ENCODE data around the gene CD164. TPM values are rescaled to one million over a fixed set of nuclear protein-coding genes. Genes with fewer than 3 reads are reported as not detected.

The CD164 gene
- total RNA-seq, 2 experiments from 2014 or later = 236 to 249 TPM

DNA sequence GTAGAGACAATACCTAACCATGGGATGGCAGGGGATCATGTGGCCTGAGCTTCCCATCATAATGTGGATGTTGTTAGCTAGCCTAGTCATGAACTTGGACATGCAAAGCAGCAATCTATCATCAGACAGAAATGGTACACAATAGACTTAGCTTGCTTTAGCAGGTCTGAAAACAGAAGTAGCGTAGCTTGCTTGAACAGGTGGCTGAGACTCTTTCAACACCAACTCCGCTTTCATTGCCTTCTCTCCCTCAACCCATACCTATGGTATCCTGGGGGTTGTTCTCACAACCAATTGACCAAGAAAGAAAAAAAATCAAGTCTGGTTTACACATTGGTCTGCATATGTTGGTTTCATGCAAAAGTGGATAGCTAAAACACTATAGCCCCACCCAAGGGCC lies 23.0 kb downstream of the CD164 start:
- H3K9me3 Mint-ChIP-seq (ENCODE audit: insufficient read depth) = peaks cover 11% of the 10 kb centered on the region
- CTCF ChIA-PET = interaction anchor here (0.7 to 1.0 kb wide), 3 partner anchors 9 to 171 kb away, joined by 3 read pairs; no protein-coding TSS in a partner anchor
- peaks cover 89% of the 10 kb centered on the region for H3K36me3 Mint-ChIP-seq (ENCODE audit: low read depth)
- peaks cover 18% of the 10 kb centered on the region for H3K4me1 Mint-ChIP-seq (ENCODE audit: low read depth)
- H3K27me3 Mint-ChIP-seq (ENCODE audit: low read depth) = no peaks in the 10 kb centered on the region
- POLR2A ChIA-PET = interaction anchor here (1.5 kb wide), 1 partner anchor 83 kb away, joined by 3 read pairs; no protein-coding TSS in a partner anchor
- peak overlapping the region; percentile 31 for H3K27ac Mint-ChIP-seq
- ATAC-seq (no peak), DNase-seq (no peak)
- H3K4me3 Mint-ChIP-seq = no peak overlapping the region

DNA sequence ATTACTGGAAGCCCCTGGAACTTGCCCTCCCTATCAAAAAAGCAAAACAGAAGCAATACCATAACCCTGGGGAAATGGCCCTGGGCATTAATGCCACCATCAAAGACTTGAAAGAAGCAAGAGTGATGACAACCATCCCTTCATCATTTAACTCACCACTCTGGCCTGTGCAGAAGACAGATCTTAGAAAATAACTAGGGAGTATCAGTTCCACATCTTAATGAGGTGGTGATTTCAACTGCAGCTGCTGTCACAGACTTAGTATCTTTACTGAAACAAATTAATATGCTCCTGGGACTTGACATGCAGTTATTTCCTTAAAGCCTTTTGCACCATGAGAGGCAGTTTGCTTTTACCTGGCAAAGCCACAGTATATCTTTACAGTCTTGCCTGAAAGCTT lies 24.1 kb downstream of the CD164 start:
- H3K27me3 Mint-ChIP-seq (ENCODE audit: low read depth) = no peaks in the 10 kb centered on the region
- H3K36me3 Mint-ChIP-seq (ENCODE audit: low read depth) = peaks cover 84% of the 10 kb centered on the region
- POLR2A ChIA-PET = interaction anchor here (1.5 kb wide), 1 partner anchor 84 kb away, joined by 3 read pairs; no protein-coding TSS in a partner anchor
- H3K4me3 Mint-ChIP-seq = no peak overlapping the region
- ATAC-seq (no peak), DNase-seq (no peak)
- CTCF ChIA-PET = no interaction called here
- peaks cover 7% of the 10 kb centered on the region for H3K9me3 Mint-ChIP-seq (ENCODE audit: insufficient read depth)
- peaks cover 11% of the 10 kb centered on the region for H3K4me1 Mint-ChIP-seq (ENCODE audit: low read depth)
- no peak overlapping the region for H3K27ac Mint-ChIP-seq

DNA sequence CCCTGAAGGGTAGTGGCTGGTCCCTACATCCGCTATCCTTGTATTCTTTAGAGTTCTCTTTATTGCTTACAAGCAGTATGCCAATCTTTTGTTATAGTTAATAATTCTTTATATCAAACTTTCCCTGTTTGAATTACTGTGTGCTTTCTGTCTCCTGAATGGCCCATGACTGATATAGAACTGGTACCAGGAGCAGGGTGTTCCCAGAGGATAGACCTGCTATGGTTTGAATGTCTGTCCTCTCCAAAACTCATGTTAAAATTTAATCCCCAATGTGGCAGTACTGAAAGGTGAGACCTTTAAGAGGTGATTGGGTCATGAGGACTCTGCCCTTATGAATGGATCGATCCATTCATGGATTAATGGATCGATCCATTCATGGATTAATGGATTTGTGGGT lies 26.0 kb downstream of the CD164 start:
- H3K27me3 Mint-ChIP-seq (ENCODE audit: low read depth) = no peaks in the 10 kb centered on the region
- H3K4me3 Mint-ChIP-seq = no peak overlapping the region
- H3K36me3 Mint-ChIP-seq (ENCODE audit: low read depth) = peaks cover 77% of the 10 kb centered on the region
- peaks cover 7% of the 10 kb centered on the region for H3K9me3 Mint-ChIP-seq (ENCODE audit: insufficient read depth)
- no peak overlapping the region for H3K27ac Mint-ChIP-seq
- no peak for DNase-seq
- CTCF ChIA-PET = interaction anchor here (2.2 kb wide), 1 partner anchor 27 kb away, joined by 9 read pairs; the partner anchor contains the start of gene CD164
- ATAC-seq = no peak
- POLR2A ChIA-PET = no interaction called here
- H3K4me1 Mint-ChIP-seq (ENCODE audit: low read depth) = peaks cover 15% of the 10 kb centered on the region

GRCh38 chr6:109351231-109352130 lies 30.8 kb downstream of the CD164 start:
- Mint-ChIP-seq H3K27me3 (ENCODE audit: low read depth) (no peaks in the 10 kb centered on the region), H3K4me3 (no peak overlapping the region), H3K36me3 (ENCODE audit: low read depth) (peaks cover 30% of the 10 kb centered on the region), H3K4me1 (ENCODE audit: low read depth) (peaks cover 8% of the 10 kb centered on the region), H3K9me3 (ENCODE audit: insufficient read depth) (no peaks in the 10 kb centered on the region), H3K27ac (no peak overlapping the region)
- DNase-seq = no peak
- no peak for ATAC-seq
- CTCF ChIA-PET = interaction anchor here (0.6 to 2.3 kb wide), 4 partner anchors 11 to 164 kb away, joined by 3 to 6 read pairs (median 4); no protein-coding TSS in a partner anchor
- POLR2A ChIA-PET = interaction anchor here (0.9 to 1.6 kb wide), 2 partner anchors 22 to 30 kb away, joined by 3 to 5 read pairs; partner anchors contain the start of gene CD164

DNA sequence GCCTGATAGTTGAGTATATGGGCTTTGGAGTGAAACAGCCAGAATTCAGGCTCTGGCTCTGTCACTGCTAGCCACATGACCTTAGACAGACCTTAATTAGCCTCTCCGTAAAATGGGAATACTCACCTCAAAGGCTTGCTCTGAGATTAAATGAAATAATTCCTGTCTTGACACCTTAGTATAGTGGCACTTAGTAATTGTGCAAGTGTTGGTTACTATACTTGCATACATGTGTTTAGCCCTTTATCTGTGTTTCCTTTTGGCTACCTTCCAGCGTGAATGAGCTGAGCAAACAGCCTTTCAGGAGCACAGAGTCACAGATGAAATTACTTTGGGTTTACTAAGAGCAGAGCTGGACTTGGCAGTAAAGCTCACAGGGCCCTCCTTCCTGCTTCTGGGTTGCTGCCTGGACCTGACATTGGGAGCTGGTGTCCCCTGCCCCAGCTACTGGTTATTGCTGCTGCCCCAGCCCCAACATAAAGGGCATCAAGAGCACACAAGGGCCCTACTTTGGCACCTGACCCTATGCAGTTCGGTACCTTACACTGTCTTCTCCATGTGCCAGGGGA lies 32.8 kb downstream of the CD164 start:
- DNase-seq (no peak), ATAC-seq (no peak)
- Mint-ChIP-seq H3K27me3 (ENCODE audit: low read depth) (no peaks in the 10 kb centered on the region), H3K4me3 (no peak overlapping the region), H3K9me3 (ENCODE audit: insufficient read depth) (no peaks in the 10 kb centered on the region), H3K4me1 (ENCODE audit: low read depth) (peaks cover 8% of the 10 kb centered on the region), H3K36me3 (ENCODE audit: low read depth) (peaks cover 15% of the 10 kb centered on the region), H3K27ac (peak overlapping the region; percentile 23)
- CTCF ChIA-PET = interaction anchor here (1.3 to 2.3 kb wide), 2 partner anchors 34 to 161 kb away, joined by 3 to 6 read pairs; no protein-coding TSS in a partner anchor
- POLR2A ChIA-PET = no interaction called here

- ATAC-seq (no peak), DNase-seq (no peak)
- Mint-ChIP-seq H3K27me3 (ENCODE audit: low read depth) (no peaks in the 10 kb centered on the region), H3K27ac (no peak overlapping the region), H3K36me3 (ENCODE audit: low read depth) (peaks cover 9% of the 10 kb centered on the region), H3K4me1 (ENCODE audit: low read depth) (peaks cover 8% of the 10 kb centered on the region), H3K9me3 (ENCODE audit: insufficient read depth) (no peaks in the 10 kb centered on the region), H3K4me3 (no peak overlapping the region)
- ChIA-PET POLR2A (no interaction called here), CTCF (interaction anchor here (0.6 kb wide), 1 partner anchor 311 kb away, joined by 3 read pairs; no protein-coding TSS in a partner anchor)
These were observed 34.0 kb downstream of the CD164 start for GRCh38 chr6:109348226-109348625.

GRCh38 chr6:109347779-109348178 lies 34.5 kb downstream of the CD164 start:
- DNase-seq (no peak), ATAC-seq (peak; percentile 11)
- ChIA-PET POLR2A (no interaction called here), CTCF (no interaction called here)
- Mint-ChIP-seq H3K4me3 (no peak overlapping the region), H3K4me1 (ENCODE audit: low read depth) (peaks cover 8% of the 10 kb centered on the region), H3K27ac (no peak overlapping the region), H3K36me3 (ENCODE audit: low read depth) (peaks cover 5% of the 10 kb centered on the region), H3K27me3 (ENCODE audit: low read depth) (no peaks in the 10 kb centered on the region), H3K9me3 (ENCODE audit: insufficient read depth) (no peaks in the 10 kb centered on the region)

GRCh38 chr6:109345986-109346385 lies 36.3 kb downstream of the CD164 start:
- H3K27ac Mint-ChIP-seq = no peak overlapping the region
- DNase-seq (no peak), ATAC-seq (no peak)
- H3K4me1 Mint-ChIP-seq (ENCODE audit: low read depth) = no peaks in the 10 kb centered on the region
- no peaks in the 10 kb centered on the region for H3K27me3 Mint-ChIP-seq (ENCODE audit: low read depth)
- ChIA-PET POLR2A (no interaction called here), CTCF (no interaction called here)
- no peak overlapping the region for H3K4me3 Mint-ChIP-seq
- H3K36me3 Mint-ChIP-seq (ENCODE audit: low read depth) = no peaks in the 10 kb centered on the region
- H3K9me3 Mint-ChIP-seq (ENCODE audit: insufficient read depth) = no peaks in the 10 kb centered on the region

DNA sequence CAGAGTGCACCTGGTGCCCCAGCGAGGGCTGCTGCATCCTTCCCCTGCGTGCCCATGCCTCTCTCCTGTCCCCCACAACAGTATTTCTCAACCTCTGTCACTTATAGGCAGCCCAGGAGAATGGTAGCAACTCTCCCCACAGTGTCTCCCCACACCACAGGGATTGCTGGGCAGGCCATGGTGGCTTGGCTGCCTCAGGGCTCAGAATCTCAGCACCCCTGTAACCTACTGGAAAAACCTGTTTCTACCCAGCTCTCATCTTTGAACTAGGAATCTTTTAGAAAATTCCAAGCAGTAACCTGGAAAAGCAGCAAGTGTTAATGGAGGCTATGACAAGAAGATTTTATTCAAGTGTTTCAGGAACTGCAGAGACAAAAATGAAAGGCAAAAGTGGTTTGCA lies 38.0 kb downstream of the CD164 start:
- no peak for ATAC-seq
- DNase-seq = no peak
- H3K36me3 Mint-ChIP-seq (ENCODE audit: low read depth) = no peaks in the 10 kb centered on the region
- ChIA-PET CTCF (no interaction called here), POLR2A (no interaction called here)
- no peaks in the 10 kb centered on the region for H3K27me3 Mint-ChIP-seq (ENCODE audit: low read depth)
- H3K4me1 Mint-ChIP-seq (ENCODE audit: low read depth) = no peaks in the 10 kb centered on the region
- H3K9me3 Mint-ChIP-seq (ENCODE audit: insufficient read depth) = no peaks in the 10 kb centered on the region
- no peak overlapping the region for H3K27ac Mint-ChIP-seq
- H3K4me3 Mint-ChIP-seq = no peak overlapping the region

DNA sequence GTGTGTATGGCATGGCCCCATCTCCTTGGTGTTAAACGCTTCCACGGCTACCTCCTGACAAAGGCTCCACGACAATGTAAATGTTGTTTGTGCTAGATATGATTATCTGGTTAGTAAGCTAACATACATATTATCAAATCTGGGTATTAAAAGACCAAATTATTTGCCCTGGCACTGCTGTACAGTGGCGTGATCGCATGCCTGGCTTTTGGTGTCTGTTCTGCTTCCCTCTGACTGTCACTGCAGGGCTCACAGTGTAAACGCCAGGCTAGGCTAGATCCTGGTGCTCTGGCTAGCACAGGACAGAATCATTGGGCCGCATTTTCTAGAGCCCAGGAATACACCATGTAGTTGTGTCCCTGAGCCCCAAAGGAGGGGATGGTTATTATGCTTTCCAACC lies 38.7 kb downstream of the CD164 start:
- H3K4me1 Mint-ChIP-seq (ENCODE audit: low read depth) = no peaks in the 10 kb centered on the region
- CTCF ChIA-PET = no interaction called here
- no peaks in the 10 kb centered on the region for H3K27me3 Mint-ChIP-seq (ENCODE audit: low read depth)
- no peaks in the 10 kb centered on the region for H3K9me3 Mint-ChIP-seq (ENCODE audit: insufficient read depth)
- H3K36me3 Mint-ChIP-seq (ENCODE audit: low read depth) = no peaks in the 10 kb centered on the region
- DNase-seq (no peak), ATAC-seq (no peak)
- no peak overlapping the region for H3K27ac Mint-ChIP-seq
- POLR2A ChIA-PET = no interaction called here
- H3K4me3 Mint-ChIP-seq = no peak overlapping the region

DNA sequence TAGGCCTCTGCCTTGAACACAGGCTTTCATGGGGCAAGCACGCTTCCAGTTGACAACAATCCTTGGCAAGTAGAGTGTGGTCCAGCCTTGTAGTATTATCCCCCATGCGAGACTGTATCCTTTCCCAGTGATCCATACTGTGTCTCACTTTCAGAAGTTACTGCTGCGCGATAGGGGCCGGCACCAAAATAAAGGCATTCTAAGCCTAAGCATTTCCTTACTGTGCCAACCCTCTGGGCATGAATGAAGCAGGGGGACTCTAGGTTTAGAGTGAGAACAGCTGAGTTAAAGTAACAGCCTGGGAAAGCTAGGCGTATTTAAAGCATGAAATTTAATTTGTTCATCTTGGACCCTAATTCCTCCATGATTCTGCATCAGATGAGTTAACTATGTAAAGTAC lies 39.4 kb downstream of the CD164 start:
- ATAC-seq = no peak
- POLR2A ChIA-PET = no interaction called here

GRCh38 chr6:109342506-109342905 lies 39.8 kb downstream of the CD164 start:
- Mint-ChIP-seq H3K27ac (no peak overlapping the region), H3K9me3 (ENCODE audit: insufficient read depth) (no peaks in the 10 kb centered on the region), H3K4me3 (no peak overlapping the region), H3K4me1 (ENCODE audit: low read depth) (no peaks in the 10 kb centered on the region), H3K36me3 (ENCODE audit: low read depth) (no peaks in the 10 kb centered on the region), H3K27me3 (ENCODE audit: low read depth) (no peaks in the 10 kb centered on the region)
- CTCF ChIA-PET = no interaction called here
- ATAC-seq (no peak), DNase-seq (no peak)
- POLR2A ChIA-PET = no interaction called here

More for the DNA sequence above, 39.4 kb downstream of the CD164 start:
- CTCF ChIA-PET = no interaction called here
- H3K27ac Mint-ChIP-seq = no peak overlapping the region
- no peak for DNase-seq
- H3K36me3 Mint-ChIP-seq (ENCODE audit: low read depth) = no peaks in the 10 kb centered on the region
- no peak overlapping the region for H3K4me3 Mint-ChIP-seq
- H3K4me1 Mint-ChIP-seq (ENCODE audit: low read depth) = no peaks in the 10 kb centered on the region
- H3K9me3 Mint-ChIP-seq (ENCODE audit: insufficient read depth) = no peaks in the 10 kb centered on the region
- H3K27me3 Mint-ChIP-seq (ENCODE audit: low read depth) = no peaks in the 10 kb centered on the region
